NCI-H1930 (cell line): ENCODE measurements around the gene MGST1.
"Not testable (repeated sequence)": the region's sequence is repeated elsewhere in the genome, so short reads cannot be mapped to it uniquely, and the experiment has no call there.

Source experiments
- DNase-seq, 2 experiments: peaks; one replicate each; lab custom pipeline; 2025; lab: John Stamatoyannopoulos, UW

Gene MGST1

GRCh38 chr12:16352481-16352880 is 5.0 kb downstream of the MGST1 start:
- DNase-seq: no peak

- DNase-seq: no peak
Measured at GRCh38 chr12:16358878-16359277, 11.4 kb downstream of the MGST1 start.

- DNase-seq: peak; percentile 5 to 56
Measured at GRCh38 chr12:16359512-16360491, 12.4 kb downstream of the MGST1 start.

- no peak for DNase-seq
Measured at GRCh38 chr12:16361142-16361783, 13.8 kb downstream of the MGST1 start.

- no peak for DNase-seq
Measured at GRCh38 chr12:16362550-16362949, 15.1 kb downstream of the MGST1 start.

- no peak for DNase-seq
Measured at GRCh38 chr12:16369156-16369555, 21.7 kb downstream of the MGST1 start.

GRCh38 chr12:16370096-16370495 is 22.7 kb downstream of the MGST1 start:
- DNase-seq: no peak

GRCh38 chr12:16382652-16383312 is 35.3 kb downstream of the MGST1 start:
- DNase-seq: not testable (repeated sequence)

GRCh38 chr12:16384732-16385131 is 37.3 kb downstream of the MGST1 start:
- no peak for DNase-seq

- peak; percentile 26 to 33 for DNase-seq
Measured at GRCh38 chr12:16385782-16386646, 38.6 kb downstream of the MGST1 start.

GRCh38 chr12:16387919-16388318 is 40.5 kb downstream of the MGST1 start:
- no peak for DNase-seq

- no peak for DNase-seq
Measured at GRCh38 chr12:16389594-16389993, 42.1 kb downstream of the MGST1 start.

GRCh38 chr12:16392846-16393535 is 45.5 kb downstream of the MGST1 start:
- no peak for DNase-seq

- DNase-seq: no peak
Measured at GRCh38 chr12:16399101-16399500, 51.7 kb downstream of the MGST1 start.

- DNase-seq: not testable (repeated sequence)
Measured at GRCh38 chr12:16401835-16402234, 54.4 kb downstream of the MGST1 start.

GRCh38 chr12:16407346-16407745 is 59.9 kb downstream of the MGST1 start:
- DNase-seq: no peak
